OCI-M2 (cell line): Measurements from ENCODE around the gene SFSWAP.
"Not testable (repeated sequence)": the region's sequence is repeated elsewhere in the genome, so short reads cannot be mapped to it uniquely, and the experiment has no call there.

Experiments used
- DNase-seq: peaks from one replicate; lab custom pipeline; 2025; ENCODE audit not compliant: unreplicated experiment; lab: John Stamatoyannopoulos, UW

Gene SFSWAP

GRCh38 chr12:131808744-131809371 lies 98.0 kb downstream of the SFSWAP start:
- no peak for DNase-seq

GRCh38 chr12:131809476-131810254 lies 98.8 kb downstream of the SFSWAP start:
- DNase-seq: not testable (repeated sequence)

- no peak for DNase-seq
Observed at GRCh38 chr12:131810726-131811125, 99.8 kb downstream of the SFSWAP start.

- DNase-seq: no peak
Observed at GRCh38 chr12:131815131-131815530, 104.2 kb downstream of the SFSWAP start.

GRCh38 chr12:131816495-131816894 lies 105.6 kb downstream of the SFSWAP start:
- DNase-seq: no peak

- no peak for DNase-seq
Observed at GRCh38 chr12:131817241-131817640, 106.4 kb downstream of the SFSWAP start.

- no peak for DNase-seq
Observed at GRCh38 chr12:131818821-131819585, 108.1 kb downstream of the SFSWAP start.

- no peak for DNase-seq
Observed at GRCh38 chr12:131824450-131824849, 113.6 kb downstream of the SFSWAP start.

GRCh38 chr12:131825146-131825892 lies 114.4 kb downstream of the SFSWAP start:
- no peak for DNase-seq

- no peak for DNase-seq
Observed at GRCh38 chr12:131826097-131826928, 115.4 kb downstream of the SFSWAP start.

- no peak for DNase-seq
Observed at GRCh38 chr12:131827961-131828534, 117.2 kb downstream of the SFSWAP start, which contains the start of gene MMP17. Gene MMP17, plus strand, starts transcription at chr12:131828393. Its CDS starts 102 bp downstream, at chr12:131828495.

- DNase-seq: no peak
Observed at GRCh38 chr12:131828671-131829355, 117.9 kb downstream of the SFSWAP start.

GRCh38 chr12:131829356-131829747 lies 118.5 kb downstream of the SFSWAP start:
- no peak for DNase-seq

GRCh38 chr12:131829791-131830334 lies 119.0 kb downstream of the SFSWAP start:
- no peak for DNase-seq

- no peak for DNase-seq
Observed at GRCh38 chr12:131830335-131830913, 119.5 kb downstream of the SFSWAP start.

GRCh38 chr12:131830914-131831571 lies 120.2 kb downstream of the SFSWAP start:
- DNase-seq: no peak

- no peak for DNase-seq
Observed at GRCh38 chr12:131831635-131832041, 120.7 kb downstream of the SFSWAP start.
